Measurements from ENCODE around the gene TXK.

Gene TXK

DNA sequence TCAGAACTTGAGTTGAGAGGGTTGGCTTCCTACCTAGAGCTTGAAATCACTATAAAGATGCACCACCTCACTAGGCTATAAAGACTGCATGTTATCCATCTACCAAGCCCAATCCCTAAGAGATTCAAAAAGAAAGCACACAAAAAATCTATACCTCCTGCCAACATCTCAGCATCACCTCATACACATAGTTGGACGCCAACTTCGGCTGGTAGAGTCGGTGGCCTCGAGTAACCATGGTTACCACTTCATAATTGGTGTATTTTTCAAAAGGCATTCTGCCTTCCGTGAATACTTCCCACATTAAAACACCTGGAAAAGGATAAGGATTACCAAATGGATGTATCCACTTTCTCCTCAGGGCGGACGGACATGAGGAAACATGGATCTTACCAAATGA is 4.5 kb upstream of the TXK start:
- POLR2A ChIA-PET = no interaction called here

DNA sequence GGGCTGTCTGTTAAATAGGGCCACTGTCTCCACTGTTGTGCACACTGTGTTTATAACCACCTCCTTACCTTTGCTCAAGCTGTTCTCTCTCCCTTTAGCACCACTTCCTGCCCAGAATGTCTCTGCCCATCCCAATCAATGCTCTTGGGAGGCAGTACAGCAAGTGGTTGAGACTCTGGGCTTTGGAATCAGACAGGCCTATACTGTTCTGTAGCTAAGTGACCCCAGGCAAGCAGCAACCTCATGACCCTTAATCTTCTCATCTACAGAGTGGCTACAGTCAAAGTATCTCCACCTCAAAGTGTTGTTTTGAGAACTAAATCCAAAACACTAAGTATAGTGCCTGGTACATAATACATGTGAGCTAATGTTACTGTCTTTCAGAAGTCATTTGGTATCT is 3.8 kb upstream of the TXK start:
- CTCF ChIA-PET = interaction anchor here (2.8 kb wide), 1 partner anchor 29 kb away, joined by 8 read pairs; no protein-coding TSS in a partner anchor

More for the DNA sequence above, 4.5 kb upstream of the TXK start:
- Histone ChIP-seq H3K36me3 (ENCODE audit: control insufficient read depth in 2 of 2, insufficient read depth in 1 of 2, low read length in 2 of 2) (peaks cover 0 to 19% of the 10 kb centered on the region in 2 experiments; a peak in 1 of 3 replicates), H3K9me3 (ENCODE audit: control insufficient read depth, insufficient read depth, low read depth, low read length) (no peaks in the 10 kb centered on the region), H3K4me3 (ENCODE audit: low read depth, low read length) (no peak overlapping the region), H3K27ac (ENCODE audit: extremely low read depth, low read depth, low read length) (no peak overlapping the region), H3K4me1 (ENCODE audit: control insufficient read depth, insufficient read depth, low read length) (no peaks in the 10 kb centered on the region)
- TF ChIP-seq ZNF169 (tag by site-specific recombination; IDR thresholded peaks at IDR 0.05) (no peak), ZNF350 (tag by site-specific recombination; IDR thresholded peaks at IDR 0.05) (no peak), ZNF16 (tag by site-specific recombination; IDR thresholded peaks at IDR 0.05; ENCODE audit: low read depth) (no peak), ZFHX2 (tag by site-specific recombination; conservative IDR thresholded peaks at IDR 0.05) (no peak), SETDB1 (IDR thresholded peaks at IDR 0.05; ENCODE audit: insufficient read length, low read length) (no peak), ZNF24 (tag by site-specific recombination; IDR thresholded peaks at IDR 0.05) (no peak), ZBTB17 (tag by site-specific recombination; IDR thresholded peaks at IDR 0.05) (no peak), ZNF501 (tag by site-specific recombination; IDR thresholded peaks at IDR 0.05) (no peak), ZNF311 (tag by site-specific recombination; IDR thresholded peaks at IDR 0.05; ENCODE audit: borderline replicate concordance) (no peak), ZNF426 (tag by site-specific recombination; IDR thresholded peaks at IDR 0.05) (no peak), SALL2 (tag by site-specific recombination; IDR thresholded peaks at IDR 0.05; ENCODE audit: borderline replicate concordance) (no peak), ZNF239 (tag by site-specific recombination; IDR thresholded peaks at IDR 0.05) (no peak), ZNF621 (tag by site-specific recombination; IDR thresholded peaks at IDR 0.05) (no peak)
- TF ChIP-seq, protein P1, sequence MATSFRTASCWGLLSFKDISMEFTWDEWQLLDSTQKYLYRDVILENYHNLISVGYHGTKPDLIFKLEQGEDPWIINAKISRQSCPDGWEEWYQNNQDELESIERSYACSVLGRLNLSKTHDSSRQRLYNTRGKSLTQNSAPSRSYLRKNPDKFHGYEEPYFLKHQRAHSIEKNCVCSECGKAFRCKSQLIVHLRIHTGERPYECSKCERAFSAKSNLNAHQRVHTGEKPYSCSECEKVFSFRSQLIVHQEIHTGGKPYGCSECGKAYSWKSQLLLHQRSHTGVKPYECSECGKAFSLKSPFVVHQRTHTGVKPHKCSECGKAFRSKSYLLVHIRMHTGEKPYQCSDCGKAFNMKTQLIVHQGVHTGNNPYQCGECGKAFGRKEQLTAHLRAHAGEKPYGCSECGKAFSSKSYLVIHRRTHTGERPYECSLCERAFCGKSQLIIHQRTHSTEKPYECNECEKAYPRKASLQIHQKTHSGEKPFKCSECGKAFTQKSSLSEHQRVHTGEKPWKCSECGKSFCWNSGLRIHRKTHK (tag by site-specific recombination; IDR thresholded peaks at IDR 0.05) = no peak
- TF ChIP-seq, protein P2, sequence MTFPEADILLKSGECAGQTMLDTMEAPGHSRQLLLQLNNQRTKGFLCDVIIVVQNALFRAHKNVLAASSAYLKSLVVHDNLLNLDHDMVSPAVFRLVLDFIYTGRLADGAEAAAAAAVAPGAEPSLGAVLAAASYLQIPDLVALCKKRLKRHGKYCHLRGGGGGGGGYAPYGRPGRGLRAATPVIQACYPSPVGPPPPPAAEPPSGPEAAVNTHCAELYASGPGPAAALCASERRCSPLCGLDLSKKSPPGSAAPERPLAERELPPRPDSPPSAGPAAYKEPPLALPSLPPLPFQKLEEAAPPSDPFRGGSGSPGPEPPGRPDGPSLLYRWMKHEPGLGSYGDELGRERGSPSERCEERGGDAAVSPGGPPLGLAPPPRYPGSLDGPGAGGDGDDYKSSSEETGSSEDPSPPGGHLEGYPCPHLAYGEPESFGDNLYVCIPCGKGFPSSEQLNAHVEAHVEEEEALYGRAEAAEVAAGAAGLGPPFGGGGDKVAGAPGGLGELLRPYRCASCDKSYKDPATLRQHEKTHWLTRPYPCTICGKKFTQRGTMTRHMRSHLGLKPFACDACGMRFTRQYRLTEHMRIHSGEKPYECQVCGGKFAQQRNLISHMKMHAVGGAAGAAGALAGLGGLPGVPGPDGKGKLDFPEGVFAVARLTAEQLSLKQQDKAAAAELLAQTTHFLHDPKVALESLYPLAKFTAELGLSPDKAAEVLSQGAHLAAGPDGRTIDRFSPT (tag by site-specific recombination; IDR thresholded peaks at IDR 0.05) = no peak
- TF ChIP-seq, protein P3, sequence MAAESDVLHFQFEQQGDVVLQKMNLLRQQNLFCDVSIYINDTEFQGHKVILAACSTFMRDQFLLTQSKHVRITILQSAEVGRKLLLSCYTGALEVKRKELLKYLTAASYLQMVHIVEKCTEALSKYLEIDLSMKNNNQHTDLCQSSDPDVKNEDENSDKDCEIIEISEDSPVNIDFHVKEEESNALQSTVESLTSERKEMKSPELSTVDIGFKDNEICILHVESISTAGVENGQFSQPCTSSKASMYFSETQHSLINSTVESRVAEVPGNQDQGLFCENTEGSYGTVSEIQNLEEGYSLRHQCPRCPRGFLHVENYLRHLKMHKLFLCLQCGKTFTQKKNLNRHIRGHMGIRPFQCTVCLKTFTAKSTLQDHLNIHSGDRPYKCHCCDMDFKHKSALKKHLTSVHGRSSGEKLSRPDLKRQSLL (tag by site-specific recombination; IDR thresholded peaks at IDR 0.05) = no peak
- TF ChIP-seq, protein P4, sequence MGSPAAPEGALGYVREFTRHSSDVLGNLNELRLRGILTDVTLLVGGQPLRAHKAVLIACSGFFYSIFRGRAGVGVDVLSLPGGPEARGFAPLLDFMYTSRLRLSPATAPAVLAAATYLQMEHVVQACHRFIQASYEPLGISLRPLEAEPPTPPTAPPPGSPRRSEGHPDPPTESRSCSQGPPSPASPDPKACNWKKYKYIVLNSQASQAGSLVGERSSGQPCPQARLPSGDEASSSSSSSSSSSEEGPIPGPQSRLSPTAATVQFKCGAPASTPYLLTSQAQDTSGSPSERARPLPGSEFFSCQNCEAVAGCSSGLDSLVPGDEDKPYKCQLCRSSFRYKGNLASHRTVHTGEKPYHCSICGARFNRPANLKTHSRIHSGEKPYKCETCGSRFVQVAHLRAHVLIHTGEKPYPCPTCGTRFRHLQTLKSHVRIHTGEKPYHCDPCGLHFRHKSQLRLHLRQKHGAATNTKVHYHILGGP (tag by site-specific recombination; IDR thresholded peaks at IDR 0.05) = no peak
- CTCF ChIA-PET = interaction anchor here (0.5 to 2.8 kb wide), 5 partner anchors 10 to 408 kb away, joined by 3 to 19 read pairs (median 4); no protein-coding TSS in a partner anchor

More for the DNA sequence above, 3.8 kb upstream of the TXK start:
- peaks cover 0 to 19% of the 10 kb centered on the region in 2 experiments; a peak in 1 of 3 replicates for H3K36me3 ChIP-seq (ENCODE audit: control insufficient read depth in 2 of 2, insufficient read depth in 1 of 2, low read length in 2 of 2)
- no peaks in the 10 kb centered on the region for H3K4me1 ChIP-seq (ENCODE audit: control insufficient read depth, insufficient read depth, low read length)
- no peak overlapping the region for H3K27ac ChIP-seq (ENCODE audit: extremely low read depth, low read depth, low read length)
- no peaks in the 10 kb centered on the region for H3K9me3 ChIP-seq (ENCODE audit: control insufficient read depth, insufficient read depth, low read depth, low read length)
- no peak overlapping the region for H3K4me3 ChIP-seq (ENCODE audit: low read depth, low read length)
- no peak for TF ChIP-seq ZNF473 (tag by site-specific recombination; IDR thresholded peaks at IDR 0.05)
- TF ChIP-seq ZNF274 (IDR thresholded peaks at IDR 0.05; ENCODE audit: low read length) = no peak
- no peak for TF ChIP-seq ZNF274 (tag by site-specific recombination; IDR thresholded peaks at IDR 0.05; ENCODE audit: borderline replicate concordance)
- TF ChIP-seq ZNF214 (tag by site-specific recombination; IDR thresholded peaks at IDR 0.05; ENCODE audit: borderline replicate concordance) = no peak
- TF ChIP-seq, protein P5, sequence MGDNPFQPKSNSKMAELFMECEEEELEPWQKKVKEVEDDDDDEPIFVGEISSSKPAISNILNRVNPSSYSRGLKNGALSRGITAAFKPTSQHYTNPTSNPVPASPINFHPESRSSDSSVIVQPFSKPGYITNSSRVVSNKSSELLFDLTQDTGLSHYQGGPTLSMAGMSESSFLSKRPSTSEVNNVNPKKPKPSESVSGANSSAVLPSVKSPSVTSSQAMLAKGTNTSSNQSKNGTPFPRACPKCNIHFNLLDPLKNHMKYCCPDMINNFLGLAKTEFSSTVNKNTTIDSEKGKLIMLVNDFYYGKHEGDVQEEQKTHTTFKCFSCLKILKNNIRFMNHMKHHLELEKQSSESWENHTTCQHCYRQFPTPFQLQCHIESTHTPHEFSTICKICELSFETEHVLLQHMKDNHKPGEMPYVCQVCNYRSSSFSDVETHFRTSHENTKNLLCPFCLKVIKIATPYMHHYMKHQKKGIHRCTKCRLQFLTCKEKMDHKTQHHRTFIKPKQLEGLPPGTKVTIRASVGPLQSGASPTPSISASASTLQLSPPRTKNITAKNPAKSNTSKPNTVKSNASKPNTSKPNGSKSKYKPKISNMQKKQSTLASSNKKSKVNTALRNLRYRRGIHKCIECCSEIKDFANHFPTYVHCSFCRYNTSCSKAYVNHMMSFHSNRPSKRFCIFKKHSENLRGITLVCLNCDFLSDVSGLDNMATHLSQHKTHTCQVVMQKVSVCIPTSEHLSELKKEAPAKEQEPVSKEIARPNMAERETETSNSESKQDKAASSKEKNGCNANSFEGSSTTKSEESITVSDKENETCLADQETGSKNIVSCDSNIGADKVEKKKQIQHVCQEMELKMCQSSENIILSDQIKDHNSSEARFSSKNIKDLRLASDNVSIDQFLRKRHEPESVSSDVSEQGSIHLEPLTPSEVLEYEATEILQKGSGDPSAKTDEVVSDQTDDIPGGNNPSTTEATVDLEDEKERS (tag by site-specific recombination; IDR thresholded peaks at IDR 0.05) = no peak
- TF ChIP-seq GFI1B (tag by site-specific recombination; IDR thresholded peaks at IDR 0.05) = no peak
- POLR2A ChIA-PET = no interaction called here

Measured in HEK293 (cell line).